Right renal cortex interstitium (tissue), 3 donors: ENCODE results near the gene SLC22A2. TPM values are rescaled to one million over a fixed set of nuclear protein-coding genes. Genes with fewer than 3 reads are reported as not detected.

Experiments used
- DNase-seq, 3 donors: peaks; one replicate each; pipeline ENCODE4 v3.0.0-alpha.2; 2013; ENCODE audit warnings: low read depth in 3 of 3, low spot score in 2 of 3
- polyA plus RNA-seq, 3 donors: library from polyadenylated mRNA; unstranded; fragments of 120-200 nt; gene quantifications; one replicate each; pipeline ENCODE4 v1.2.1, GENCODE V29; 2013; ENCODE audit not compliant: insufficient read length in 3 of 3

The SLC22A2 gene
- polyA plus RNA-seq, 3 donors = 12.0 to 14.5 (median 12.8) TPM

DNA sequence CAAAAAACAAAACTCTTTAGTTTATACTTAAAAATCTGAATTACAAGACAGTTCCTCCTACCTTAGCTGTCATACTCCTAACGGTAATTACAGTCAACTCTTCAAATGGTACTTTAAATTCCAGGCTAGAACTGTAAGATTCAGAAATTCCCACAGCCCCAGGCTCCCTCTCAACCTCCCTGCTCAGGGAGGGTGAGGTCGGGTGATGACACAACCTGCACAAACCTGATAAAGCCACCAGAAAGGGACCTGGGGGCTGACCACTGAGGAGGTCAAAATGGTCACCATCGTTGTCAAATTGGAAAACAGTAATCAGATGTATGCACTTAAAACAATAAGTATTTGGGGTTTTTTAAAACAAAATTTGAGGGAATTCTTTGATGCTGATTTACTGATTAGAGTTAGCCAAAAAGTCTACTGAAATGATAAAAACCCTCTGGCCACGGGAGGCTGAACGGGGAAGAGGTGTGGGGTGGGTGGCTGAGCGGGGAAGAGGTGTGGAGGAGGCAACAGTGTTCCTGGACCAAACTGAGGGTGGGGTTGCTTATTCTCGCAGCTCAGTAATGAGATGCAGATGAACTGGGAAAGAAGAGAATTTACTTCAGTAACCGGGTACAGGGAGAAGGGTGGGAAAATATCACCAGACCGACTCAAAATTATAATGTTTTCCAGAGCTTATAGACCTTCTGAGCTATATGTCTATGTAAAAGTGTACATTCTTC is 84.7 kb downstream of the SLC22A2 start:
- no peak for DNase-seq

DNA sequence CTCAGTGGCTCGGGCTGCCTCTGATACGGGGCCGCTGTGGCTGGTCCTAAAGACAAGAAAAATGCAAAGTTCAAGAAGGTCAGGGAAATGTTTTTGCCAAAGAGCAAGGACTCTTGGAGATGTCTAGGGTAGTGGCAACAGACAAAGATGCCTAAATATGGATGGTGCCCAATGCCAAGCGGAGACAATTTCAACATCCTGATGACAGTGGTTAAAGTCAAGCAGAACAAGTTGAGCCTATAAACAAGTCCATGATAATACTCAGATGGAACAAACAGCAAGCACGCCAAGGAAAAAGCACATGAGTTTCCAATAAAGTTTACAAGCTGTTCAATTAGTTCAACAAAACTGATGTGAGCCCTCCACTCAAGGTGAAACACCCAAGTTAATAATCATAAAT is 85.9 kb downstream of the SLC22A2 start:
- no peak for DNase-seq

DNA sequence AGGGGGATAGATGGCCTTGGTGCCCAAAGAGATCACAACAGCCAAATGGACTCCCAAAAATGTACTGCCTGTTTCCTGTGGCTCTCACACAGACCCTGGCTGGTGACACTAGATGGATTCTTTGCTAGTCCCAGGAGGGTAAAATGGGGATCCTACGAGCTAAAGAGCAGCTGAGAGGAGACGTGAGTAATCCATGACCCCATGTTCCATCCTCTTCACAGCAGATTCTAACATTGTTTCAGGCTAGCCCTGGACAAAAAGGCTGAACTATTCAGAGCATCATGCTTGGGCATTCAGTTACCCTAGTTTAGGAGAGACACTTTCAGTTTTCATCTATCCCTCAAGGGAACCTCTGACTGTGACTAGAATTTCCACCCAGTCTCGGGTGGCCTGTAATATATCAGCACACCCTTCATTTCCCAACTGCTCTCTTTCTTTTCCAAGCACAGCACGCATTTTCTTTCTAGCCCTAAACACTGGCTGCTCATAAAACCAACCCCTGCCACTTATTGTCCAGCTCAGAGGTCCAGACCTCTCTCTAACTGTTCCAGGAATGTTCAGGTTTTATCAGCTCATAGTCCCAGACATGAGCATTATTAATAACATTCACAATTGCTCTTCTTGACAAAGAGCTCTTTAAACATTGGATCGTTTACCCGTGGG is 88.5 kb downstream of the SLC22A2 start:
- no peak for DNase-seq

DNA sequence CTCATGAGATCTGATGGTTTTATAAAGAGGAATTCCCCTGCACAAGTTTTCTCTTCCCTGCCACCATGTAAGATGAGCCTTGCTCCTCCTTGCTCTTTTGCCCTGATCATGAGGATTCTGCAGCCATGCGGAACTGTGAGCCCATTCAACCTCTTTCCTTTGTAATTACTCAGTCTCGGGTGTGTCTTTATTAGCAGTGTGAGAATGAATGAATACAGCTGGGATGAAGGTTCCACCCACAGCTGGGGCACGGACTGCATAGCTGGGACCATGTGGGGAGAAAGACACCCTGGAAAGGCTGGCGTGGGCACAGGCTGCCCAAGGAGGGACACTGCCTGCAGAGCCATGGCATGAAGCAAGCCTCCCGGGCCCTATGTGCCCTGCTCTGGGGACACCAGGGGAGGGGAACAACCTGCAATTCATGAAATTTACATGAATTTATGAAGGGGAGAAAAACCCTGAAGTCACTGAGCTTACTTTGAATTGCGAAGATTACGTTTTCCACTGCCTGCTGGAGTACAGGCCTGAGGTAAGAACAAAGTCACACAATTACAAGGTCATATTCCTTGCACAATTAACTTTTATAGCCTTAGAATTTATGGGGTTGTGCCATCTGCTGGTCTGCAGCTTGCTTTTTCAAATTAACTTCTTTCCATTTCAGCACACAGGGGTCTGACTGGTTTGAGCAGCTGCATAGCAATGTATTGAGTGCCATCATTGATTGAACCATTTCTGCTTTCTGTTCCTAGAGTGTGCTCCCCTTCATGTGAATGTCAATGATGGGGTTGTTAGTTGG is 90.8 kb downstream of the SLC22A2 start:
- DNase-seq = peak; percentile 40 to 64 (median 45)

Other genes with a start within 250 kb of the SLC22A2 start
- gene SLC22A1, start 137.0 kb downstream of the SLC22A2 start, polyA plus RNA-seq = 1 to 10 TPM in 1 of 3 donors, under 1 TPM in 2; 0.32 to 1.3 (median 0.35) TPM
- 1 to 10 TPM; 3.8 to 5.0 (median 4.3) TPM for gene SLC22A3, start 89.6 kb upstream of the SLC22A2 start, polyA plus RNA-seq